ENCODE data around the gene CLDN3.

Gene CLDN3

DNA sequence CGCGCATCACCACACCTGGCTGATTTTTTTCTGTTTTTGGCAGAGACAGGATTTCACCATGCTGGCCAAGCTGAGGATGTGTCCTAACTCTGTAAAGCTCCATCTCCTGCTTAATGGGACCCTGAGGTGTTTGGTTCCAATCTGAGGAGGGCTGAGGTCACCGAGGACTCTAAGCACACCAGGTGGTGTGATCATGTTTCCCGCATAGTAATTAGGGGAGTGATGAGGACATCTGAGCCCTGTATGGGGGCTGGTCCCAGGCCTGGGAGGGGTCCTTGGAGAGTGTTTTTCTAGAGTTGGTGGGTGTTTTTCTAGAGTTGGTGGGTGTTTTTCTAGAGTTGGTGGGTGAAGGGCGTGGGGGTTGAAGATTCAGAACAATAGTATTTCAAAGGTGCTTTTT lies 28.5 kb downstream of the CLDN3 start:
- no peak overlapping the region for H3K9ac ChIP-seq (ENCODE audit: low read depth, low read length)
- no peak overlapping the region for H3K4me3 ChIP-seq (ENCODE audit: low read length)
- H3K9me3 ChIP-seq (replicated peaks; ENCODE audit: low read length) = no peaks in the 10 kb centered on the region
- peaks cover 12% of the 10 kb centered on the region for H3K4me1 ChIP-seq (ENCODE audit: control insufficient read depth, insufficient read depth, low read length)
- H3K4me2 ChIP-seq (ENCODE audit: low read length) = no peak overlapping the region
- peaks cover 11% of the 10 kb centered on the region for H3K36me3 ChIP-seq (ENCODE audit: insufficient read depth, low read length)
- H3K27me3 ChIP-seq (ENCODE audit: control insufficient read depth, insufficient read depth, low read length) = no peaks in the 10 kb centered on the region

DNA sequence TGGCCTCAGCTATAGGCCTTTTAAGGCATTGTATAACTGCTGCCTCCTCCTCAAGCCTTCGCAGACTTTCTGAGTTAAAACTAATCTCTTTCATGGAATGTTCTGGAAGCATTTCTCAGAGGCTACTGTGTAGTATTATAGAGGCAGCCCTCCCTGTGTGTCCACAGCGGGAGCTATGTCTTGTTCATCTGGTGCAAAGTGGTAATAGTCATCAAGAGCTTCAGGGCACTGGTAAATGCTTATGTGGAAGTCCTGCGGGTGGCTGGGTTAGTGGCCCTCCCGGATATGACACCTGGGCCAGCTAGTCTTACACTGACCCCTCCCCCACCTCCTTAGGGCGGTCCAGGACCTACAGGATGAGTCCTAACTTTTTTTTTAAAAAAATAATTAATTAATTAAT lies 29.3 kb downstream of the CLDN3 start:
- Histone ChIP-seq H3K4me1 (ENCODE audit: control insufficient read depth, insufficient read depth, low read length) (peaks cover 12% of the 10 kb centered on the region), H3K4me3 (ENCODE audit: low read length) (no peak overlapping the region), H3K36me3 (ENCODE audit: insufficient read depth, low read length) (peaks cover 18% of the 10 kb centered on the region), H3K4me2 (ENCODE audit: low read length) (no peak overlapping the region), H3K27me3 (ENCODE audit: control insufficient read depth, insufficient read depth, low read length) (no peaks in the 10 kb centered on the region), H3K9me3 (replicated peaks; ENCODE audit: low read length) (no peaks in the 10 kb centered on the region), H3K9ac (ENCODE audit: low read depth, low read length) (no peak overlapping the region)

GRCh38 chr7:73740212-73740611 lies 29.9 kb downstream of the CLDN3 start:
- peaks cover 20% of the 10 kb centered on the region for H3K36me3 ChIP-seq (ENCODE audit: insufficient read depth, low read length)
- H3K9me3 ChIP-seq (replicated peaks; ENCODE audit: low read length) = no peaks in the 10 kb centered on the region
- no peak overlapping the region for H3K4me2 ChIP-seq (ENCODE audit: low read length)
- peaks cover 16% of the 10 kb centered on the region for H3K4me1 ChIP-seq (ENCODE audit: control insufficient read depth, insufficient read depth, low read length)
- H3K4me3 ChIP-seq (ENCODE audit: low read length) = no peak overlapping the region
- H3K9ac ChIP-seq (ENCODE audit: low read depth, low read length) = no peak overlapping the region
- no peaks in the 10 kb centered on the region for H3K27me3 ChIP-seq (ENCODE audit: control insufficient read depth, insufficient read depth, low read length)

DNA sequence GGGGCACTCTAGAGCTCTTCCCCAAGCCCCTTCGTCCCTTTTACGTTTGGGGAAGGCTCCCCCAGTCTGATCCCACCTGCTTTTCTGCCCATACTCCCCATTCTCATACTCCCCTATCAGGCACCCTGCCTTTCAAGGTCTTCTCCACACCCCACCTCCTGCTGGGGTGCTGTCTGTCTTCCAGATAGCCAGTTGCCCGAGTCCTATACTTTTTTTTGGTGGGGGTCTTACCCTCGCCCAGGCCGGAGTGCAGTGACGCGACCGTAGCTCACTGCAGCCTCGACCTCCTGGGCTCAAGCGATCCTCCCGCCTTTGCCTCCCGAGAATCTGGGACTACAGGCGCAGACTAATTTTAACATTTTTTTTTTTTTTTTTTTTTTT lies 30.7 kb downstream of the CLDN3 start:
- H3K36me3 ChIP-seq (ENCODE audit: insufficient read depth, low read length) = peaks cover 20% of the 10 kb centered on the region
- peaks cover 20% of the 10 kb centered on the region for H3K4me1 ChIP-seq (ENCODE audit: control insufficient read depth, insufficient read depth, low read length)
- peak overlapping the region; percentile 97 for H3K4me2 ChIP-seq (ENCODE audit: low read length)
- peak overlapping the region; percentile 90 for H3K9ac ChIP-seq (ENCODE audit: low read depth, low read length)
- H3K4me3 ChIP-seq (ENCODE audit: low read length) = peak overlapping the region; percentile 100
- no peaks in the 10 kb centered on the region for H3K9me3 ChIP-seq (replicated peaks; ENCODE audit: low read length)
- no peaks in the 10 kb centered on the region for H3K27me3 ChIP-seq (ENCODE audit: control insufficient read depth, insufficient read depth, low read length)

- Histone ChIP-seq H3K4me3 (ENCODE audit: low read length) (peak within 1 kb of the TSS; percentile 100), H3K36me3 (ENCODE audit: insufficient read depth, low read length) (peaks cover 20% of the 10 kb centered on the region), H3K4me1 (ENCODE audit: control insufficient read depth, insufficient read depth, low read length) (peaks cover 20% of the 10 kb centered on the region), H3K27me3 (ENCODE audit: control insufficient read depth, insufficient read depth, low read length) (no peaks in the 10 kb centered on the region), H3K9ac (ENCODE audit: low read depth, low read length) (peak within 1 kb of the TSS; percentile 90), H3K9me3 (replicated peaks; ENCODE audit: low read length) (no peaks in the 10 kb centered on the region), H3K4me2 (ENCODE audit: low read length) (peak within 1 kb of the TSS; percentile 97)
These were observed 31.3 kb downstream of the CLDN3 start, which contains the start of gene ABHD11 for GRCh38 chr7:73738612-73739386. Gene ABHD11, minus strand, starts transcription at chr7:73738802. Its CDS starts 32 bp downstream, at chr7:73738770.

- peak overlapping the region; percentile 90 for H3K9ac ChIP-seq (ENCODE audit: low read depth, low read length)
- peak overlapping the region; percentile 100 for H3K4me3 ChIP-seq (ENCODE audit: low read length)
- no peaks in the 10 kb centered on the region for H3K9me3 ChIP-seq (replicated peaks; ENCODE audit: low read length)
These were observed 31.9 kb downstream of the CLDN3 start for GRCh38 chr7:73738220-73738611.

DNA sequence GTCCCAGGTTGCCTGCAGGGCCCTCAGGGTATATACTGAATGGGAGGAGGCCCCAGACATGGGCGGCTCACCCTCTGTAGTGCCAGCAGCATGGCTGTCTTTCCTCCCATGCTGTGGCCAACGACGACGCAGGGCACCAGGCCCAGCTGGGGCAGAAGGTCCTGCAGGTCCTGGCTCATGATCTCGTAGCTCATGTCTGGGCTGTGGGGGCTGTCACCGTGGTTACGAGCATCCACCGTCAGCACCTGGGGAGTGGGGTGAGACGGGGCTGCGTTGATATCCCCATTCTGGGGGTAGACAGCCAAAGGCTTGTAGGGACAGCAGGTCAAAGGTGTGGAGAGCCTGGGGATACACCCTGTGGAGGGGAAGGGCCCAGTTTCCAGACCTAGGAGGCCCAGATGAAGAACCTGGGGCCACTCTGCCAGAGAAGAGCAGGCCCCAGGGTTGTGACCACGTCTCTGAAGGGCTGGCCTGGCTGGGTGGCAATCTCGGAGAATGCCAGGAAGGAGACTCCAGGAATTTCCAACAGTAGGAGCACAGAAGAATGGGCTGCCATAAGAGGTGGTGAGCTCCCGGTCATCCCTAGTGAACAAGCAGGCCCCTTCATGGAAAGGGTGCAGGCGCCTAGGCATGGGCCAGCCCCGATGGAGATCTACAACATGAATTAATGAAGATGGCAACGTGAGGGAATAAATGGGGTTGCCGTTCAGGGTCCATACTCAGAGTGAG lies 32.4 kb downstream of the CLDN3 start:
- H3K9me3 ChIP-seq (replicated peaks; ENCODE audit: low read length) = no peaks in the 10 kb centered on the region
- peaks cover 20% of the 10 kb centered on the region for H3K36me3 ChIP-seq (ENCODE audit: insufficient read depth, low read length)
- peak overlapping the region; percentile 97 for H3K4me2 ChIP-seq (ENCODE audit: low read length)
- peaks cover 20% of the 10 kb centered on the region for H3K4me1 ChIP-seq (ENCODE audit: control insufficient read depth, insufficient read depth, low read length)
- H3K4me3 ChIP-seq (ENCODE audit: low read length) = peak overlapping the region; percentile 100
- peak overlapping the region; percentile 90 for H3K9ac ChIP-seq (ENCODE audit: low read depth, low read length)
- no peaks in the 10 kb centered on the region for H3K27me3 ChIP-seq (ENCODE audit: control insufficient read depth, insufficient read depth, low read length)

More at GRCh38 chr7:73738220-73738611, 31.9 kb downstream of the CLDN3 start:
- Histone ChIP-seq H3K27me3 (ENCODE audit: control insufficient read depth, insufficient read depth, low read length) (no peaks in the 10 kb centered on the region), H3K36me3 (ENCODE audit: insufficient read depth, low read length) (peaks cover 20% of the 10 kb centered on the region), H3K4me2 (ENCODE audit: low read length) (peak overlapping the region; percentile 97), H3K4me1 (ENCODE audit: control insufficient read depth, insufficient read depth, low read length) (peaks cover 20% of the 10 kb centered on the region)

DNA sequence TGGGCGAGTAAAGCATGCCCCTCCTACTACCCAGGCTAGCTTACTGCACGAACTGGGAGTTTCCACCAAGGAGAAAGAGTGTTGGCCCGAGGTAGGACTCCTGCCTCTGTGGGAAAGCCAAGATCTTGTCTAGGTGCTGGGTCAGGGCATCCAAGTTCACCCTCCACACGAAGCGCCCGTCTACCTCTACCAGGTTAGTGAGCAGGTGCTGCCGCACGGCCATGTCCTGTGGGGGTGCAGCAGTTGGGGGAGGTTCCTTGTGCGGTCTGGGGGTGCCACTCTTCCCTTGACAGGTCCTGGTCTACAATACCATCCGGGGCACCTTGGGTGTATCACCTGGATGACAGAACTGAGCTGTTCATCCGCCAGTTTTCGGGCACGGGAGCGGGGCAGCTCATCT lies 33.2 kb downstream of the CLDN3 start:
- H3K9ac ChIP-seq (ENCODE audit: low read depth, low read length) = no peak overlapping the region
- no peak overlapping the region for H3K4me2 ChIP-seq (ENCODE audit: low read length)
- H3K4me3 ChIP-seq (ENCODE audit: low read length) = no peak overlapping the region
- no peaks in the 10 kb centered on the region for H3K9me3 ChIP-seq (replicated peaks; ENCODE audit: low read length)
- peaks cover 20% of the 10 kb centered on the region for H3K4me1 ChIP-seq (ENCODE audit: control insufficient read depth, insufficient read depth, low read length)
- peaks cover 20% of the 10 kb centered on the region for H3K36me3 ChIP-seq (ENCODE audit: insufficient read depth, low read length)
- no peaks in the 10 kb centered on the region for H3K27me3 ChIP-seq (ENCODE audit: control insufficient read depth, insufficient read depth, low read length)

DNA sequence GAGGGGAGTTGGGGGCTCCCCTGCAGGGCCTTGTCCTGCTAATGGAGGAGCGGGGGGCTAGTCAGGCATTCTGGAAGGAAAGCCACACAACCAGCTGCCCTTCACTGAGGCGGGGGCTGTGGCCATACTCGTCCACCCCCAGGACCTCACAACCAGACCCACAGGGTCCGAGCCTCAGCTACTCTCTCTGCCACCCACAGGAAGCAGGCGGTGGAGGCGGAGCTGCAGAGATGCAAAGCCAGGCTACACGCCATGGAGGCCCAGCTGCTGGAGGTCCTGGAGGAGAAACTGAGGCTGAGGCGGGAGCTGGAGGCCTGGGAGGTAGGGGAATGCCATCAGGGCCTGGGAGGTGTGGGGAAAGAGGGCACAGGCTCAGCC lies 34.6 kb downstream of the CLDN3 start:
- Histone ChIP-seq H3K27me3 (ENCODE audit: control insufficient read depth, insufficient read depth, low read length) (no peaks in the 10 kb centered on the region), H3K36me3 (ENCODE audit: insufficient read depth, low read length) (peaks cover 20% of the 10 kb centered on the region), H3K9me3 (replicated peaks; ENCODE audit: low read length) (no peaks in the 10 kb centered on the region), H3K4me1 (ENCODE audit: control insufficient read depth, insufficient read depth, low read length) (peaks cover 20% of the 10 kb centered on the region), H3K9ac (ENCODE audit: low read depth, low read length) (no peak overlapping the region), H3K4me3 (ENCODE audit: low read length) (no peak overlapping the region), H3K4me2 (ENCODE audit: low read length) (no peak overlapping the region)

GRCh38 chr7:73734619-73735527 lies 35.2 kb downstream of the CLDN3 start:
- peaks cover 20% of the 10 kb centered on the region for H3K36me3 ChIP-seq (ENCODE audit: insufficient read depth, low read length)
- H3K4me3 ChIP-seq (ENCODE audit: low read length) = no peak overlapping the region
- H3K27me3 ChIP-seq (ENCODE audit: control insufficient read depth, insufficient read depth, low read length) = no peaks in the 10 kb centered on the region
- H3K4me2 ChIP-seq (ENCODE audit: low read length) = no peak overlapping the region
- no peaks in the 10 kb centered on the region for H3K9me3 ChIP-seq (replicated peaks; ENCODE audit: low read length)
- peaks cover 20% of the 10 kb centered on the region for H3K4me1 ChIP-seq (ENCODE audit: control insufficient read depth, insufficient read depth, low read length)
- H3K9ac ChIP-seq (ENCODE audit: low read depth, low read length) = peak overlapping the region; percentile 18

- H3K9ac ChIP-seq (ENCODE audit: low read depth, low read length) = no peak overlapping the region
- peaks cover 9% of the 10 kb centered on the region for H3K4me1 ChIP-seq (ENCODE audit: control insufficient read depth, insufficient read depth, low read length)
- H3K9me3 ChIP-seq (replicated peaks; ENCODE audit: low read length) = no peaks in the 10 kb centered on the region
- peaks cover 3% of the 10 kb centered on the region for H3K27me3 ChIP-seq (ENCODE audit: control insufficient read depth, insufficient read depth, low read length)
- H3K4me2 ChIP-seq (ENCODE audit: low read length) = no peak overlapping the region
- H3K4me3 ChIP-seq (ENCODE audit: low read length) = no peak overlapping the region
- peaks cover 17% of the 10 kb centered on the region for H3K36me3 ChIP-seq (ENCODE audit: insufficient read depth, low read length)
These were observed 37.7 kb downstream of the CLDN3 start for GRCh38 chr7:73732397-73732796.

Data from skeletal muscle satellite cell (primary cell).